K562 (cell line): ENCODE measurements around the gene KRT35.

Source experiments
- POLR2A ChIP-seq: fragments of 450-650 bp; conservative IDR thresholded peaks from 2 replicates; pipeline ENCODE4 v1.6.1; 2016
- POLR2AphosphoS5 ChIP-seq: IDR thresholded peaks from 2 replicates; pipeline ENCODE4 v1.6.1; 2011; ENCODE audit warnings: mild to moderate bottlenecking, low read depth, low read length, moderate library complexity; ENCODE audit not compliant: control insufficient read depth, insufficient read depth
- USF2 ChIP-seq: sonication (generic); formaldehyde crosslinking; IDR thresholded peaks from 2 replicates; pipeline ENCODE4 v1.5.0; 2020; ENCODE audit warnings: missing genetic modification reagents
- TF ChIP-seq, protein P1 (sequence below), 3 experiments: IDR thresholded peaks in 2 of 3; conservative IDR thresholded peaks in 1 of 3; 2 replicates each; pipeline ENCODE4 v1.5.1; 2011 to 2012; ENCODE audit warnings: low read length in 3 of 3, mild to moderate bottlenecking in 3 of 3, control low read depth in 2 of 3, improper control_type of control experiment in 1 of 3, inconsistent platforms in 1 of 3, low read depth in 1 of 3, mixed read lengths in 1 of 3, moderate library complexity in 1 of 3; ENCODE audit not compliant: insufficient read depth in 2 of 3

DNA sequence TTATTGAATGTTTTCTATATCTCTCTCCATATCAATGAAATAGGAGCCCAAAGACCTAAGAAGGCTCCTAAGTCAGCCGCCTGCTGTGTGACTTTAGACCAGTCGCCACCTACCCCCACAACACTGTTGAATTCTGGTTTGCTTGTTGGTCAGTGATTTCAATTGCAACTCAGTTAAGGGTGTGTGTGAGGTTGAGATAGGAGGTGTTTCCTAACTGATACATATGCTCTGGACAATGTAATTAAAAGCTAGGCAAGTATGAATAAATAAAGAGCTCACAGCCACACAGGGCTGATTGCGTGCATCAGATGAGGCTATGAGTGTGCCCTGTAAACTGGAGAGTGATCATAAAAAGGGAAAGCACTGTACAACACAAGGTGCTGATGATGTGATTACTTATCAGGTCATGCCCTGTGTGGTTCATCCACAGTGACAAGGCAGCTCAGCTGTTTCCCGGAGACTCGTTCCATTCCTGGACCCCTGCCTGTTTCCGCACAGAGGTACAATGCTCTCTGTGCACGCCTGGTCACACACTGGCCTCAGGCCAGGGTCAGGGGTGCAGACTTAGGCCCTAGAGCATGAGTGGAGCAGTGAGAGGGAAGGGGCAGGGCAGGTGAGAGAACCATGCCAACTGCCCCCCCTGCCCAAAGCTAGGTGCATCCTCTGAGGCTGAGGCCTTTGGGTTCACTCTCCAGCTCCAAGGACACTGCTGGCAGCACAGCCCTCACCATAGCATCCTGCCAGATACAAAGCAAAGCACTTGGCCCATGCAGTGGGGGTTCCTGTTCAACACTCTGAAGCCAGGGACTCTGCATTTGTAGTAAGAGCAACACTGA, 3.3 kb upstream of the KRT35 start:
- TF ChIP-seq POLR2A (no peak), POLR2AphosphoS5 (no peak), USF2 (CRISPR knock-in tag) (no peak)
- TF ChIP-seq, protein P1, sequence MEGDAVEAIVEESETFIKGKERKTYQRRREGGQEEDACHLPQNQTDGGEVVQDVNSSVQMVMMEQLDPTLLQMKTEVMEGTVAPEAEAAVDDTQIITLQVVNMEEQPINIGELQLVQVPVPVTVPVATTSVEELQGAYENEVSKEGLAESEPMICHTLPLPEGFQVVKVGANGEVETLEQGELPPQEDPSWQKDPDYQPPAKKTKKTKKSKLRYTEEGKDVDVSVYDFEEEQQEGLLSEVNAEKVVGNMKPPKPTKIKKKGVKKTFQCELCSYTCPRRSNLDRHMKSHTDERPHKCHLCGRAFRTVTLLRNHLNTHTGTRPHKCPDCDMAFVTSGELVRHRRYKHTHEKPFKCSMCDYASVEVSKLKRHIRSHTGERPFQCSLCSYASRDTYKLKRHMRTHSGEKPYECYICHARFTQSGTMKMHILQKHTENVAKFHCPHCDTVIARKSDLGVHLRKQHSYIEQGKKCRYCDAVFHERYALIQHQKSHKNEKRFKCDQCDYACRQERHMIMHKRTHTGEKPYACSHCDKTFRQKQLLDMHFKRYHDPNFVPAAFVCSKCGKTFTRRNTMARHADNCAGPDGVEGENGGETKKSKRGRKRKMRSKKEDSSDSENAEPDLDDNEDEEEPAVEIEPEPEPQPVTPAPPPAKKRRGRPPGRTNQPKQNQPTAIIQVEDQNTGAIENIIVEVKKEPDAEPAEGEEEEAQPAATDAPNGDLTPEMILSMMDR (IDR thresholded peaks at IDR 0.05 in 2 of 3, conservative IDR thresholded peaks at IDR 0.05 in 1 of 3; ENCODE audit: insufficient read depth in 2 of 3, low read depth in 1 of 3, low read length in 3 of 3), result no peak
